C4-2B (cell line): Measurements from ENCODE around the gene PCDHGA1.

Experiments used
- ZFX ChIP-seq: fragments of 450-650 bp; IDR thresholded peaks from 2 replicates; pipeline ENCODE4 v1.6.1; 2017
- TF ChIP-seq, protein P1 (sequence below): fragments of 450-650 bp; conservative IDR thresholded peaks from 2 replicates; pipeline ENCODE4 v1.5.1; 2017; ENCODE audit warnings: mild to moderate bottlenecking

DNA sequence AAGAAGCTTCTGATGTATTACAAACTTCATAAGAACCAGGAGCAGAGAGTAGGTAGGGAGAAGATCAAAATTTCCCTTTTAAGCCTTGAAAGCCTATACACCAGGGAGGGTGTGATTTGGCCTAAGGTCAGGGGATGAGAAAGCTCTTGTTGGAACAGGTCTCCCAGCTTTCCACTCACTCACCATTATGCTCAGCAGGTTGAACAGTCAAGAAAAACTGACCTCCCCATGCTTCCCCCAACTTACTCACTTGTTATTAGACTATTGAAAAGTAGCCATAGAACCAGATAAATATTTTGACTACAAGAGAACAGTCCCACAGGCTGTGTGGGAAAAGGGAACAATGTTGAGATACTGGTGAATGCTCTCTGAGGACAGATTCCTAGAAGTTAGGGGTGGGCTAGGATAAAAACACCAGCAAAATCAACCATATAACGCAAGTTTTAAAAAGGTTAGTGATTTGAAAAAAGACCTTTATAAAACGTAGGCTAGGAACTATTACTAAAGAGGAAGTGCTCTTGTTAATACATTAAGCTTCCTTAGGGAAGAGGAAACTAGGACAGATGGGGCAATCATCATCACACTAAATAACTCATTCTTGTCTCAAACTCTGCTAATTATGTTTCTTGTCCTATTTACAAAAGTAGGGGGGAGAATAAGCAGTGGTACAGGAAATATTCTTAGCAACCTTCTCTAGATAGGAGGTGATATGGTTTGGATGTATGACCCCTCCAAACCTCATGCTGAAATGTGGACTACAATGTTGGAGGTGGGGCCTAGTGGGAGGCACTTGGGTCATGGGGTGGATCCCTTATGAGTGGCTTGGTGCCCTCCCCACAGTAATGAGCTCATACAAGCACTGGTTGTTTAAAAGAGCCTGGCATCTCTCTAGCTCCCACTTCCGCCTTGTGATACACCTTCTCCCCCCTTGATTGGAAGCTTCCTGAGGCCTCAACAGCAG is 189.6 kb downstream of the PCDHGA1 start:
- TF ChIP-seq, protein P1, sequence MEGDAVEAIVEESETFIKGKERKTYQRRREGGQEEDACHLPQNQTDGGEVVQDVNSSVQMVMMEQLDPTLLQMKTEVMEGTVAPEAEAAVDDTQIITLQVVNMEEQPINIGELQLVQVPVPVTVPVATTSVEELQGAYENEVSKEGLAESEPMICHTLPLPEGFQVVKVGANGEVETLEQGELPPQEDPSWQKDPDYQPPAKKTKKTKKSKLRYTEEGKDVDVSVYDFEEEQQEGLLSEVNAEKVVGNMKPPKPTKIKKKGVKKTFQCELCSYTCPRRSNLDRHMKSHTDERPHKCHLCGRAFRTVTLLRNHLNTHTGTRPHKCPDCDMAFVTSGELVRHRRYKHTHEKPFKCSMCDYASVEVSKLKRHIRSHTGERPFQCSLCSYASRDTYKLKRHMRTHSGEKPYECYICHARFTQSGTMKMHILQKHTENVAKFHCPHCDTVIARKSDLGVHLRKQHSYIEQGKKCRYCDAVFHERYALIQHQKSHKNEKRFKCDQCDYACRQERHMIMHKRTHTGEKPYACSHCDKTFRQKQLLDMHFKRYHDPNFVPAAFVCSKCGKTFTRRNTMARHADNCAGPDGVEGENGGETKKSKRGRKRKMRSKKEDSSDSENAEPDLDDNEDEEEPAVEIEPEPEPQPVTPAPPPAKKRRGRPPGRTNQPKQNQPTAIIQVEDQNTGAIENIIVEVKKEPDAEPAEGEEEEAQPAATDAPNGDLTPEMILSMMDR: no peak
- TF ChIP-seq ZFX: no peak
